ENCODE results near the gene SBDS. TPM values are rescaled to one million over a fixed set of nuclear protein-coding genes. Genes with fewer than 3 reads are reported as not detected.
"Not testable (repeated sequence)": the region's sequence is repeated elsewhere in the genome, so short reads cannot be mapped to it uniquely, and the experiment has no call there.

The SBDS gene
- total and polyA plus RNA-seq, 2 of the 4 experiments (the other 2 are of a cell fraction): 43.0 to 65.7 TPM

- H4K5ac ChIP-seq (ENCODE audit: low read depth, low read length); H2BK15ac ChIP-seq (ENCODE audit: low read depth, low read length); H3K36me3 ChIP-seq (ENCODE audit: control insufficient read depth, insufficient read depth, low read length); H3K9me3 ChIP-seq (ENCODE audit: control insufficient read depth, insufficient read depth, low read length); H3K4me1 ChIP-seq (ENCODE audit: control insufficient read depth, insufficient read depth, low read length); H4K20me1 ChIP-seq (ENCODE audit: insufficient read depth, low read length); H2BK120ac ChIP-seq (ENCODE audit: low read depth, low read length); H3K18ac ChIP-seq (ENCODE audit: low read depth, low read length); POLR2A ChIA-PET (ENCODE audit: unreplicated experiment); H2BK20ac ChIP-seq (ENCODE audit: low read depth, low read length); BruUV-seq (replicated peaks); H3K9me1 ChIP-seq (ENCODE audit: insufficient read depth, low read length); dilution Hi-C loops (cut with HindIII; ENCODE audit: low sequenced_read_pairs, unreplicated experiment); H3K56ac ChIP-seq (ENCODE audit: extremely low read depth, insufficient read depth, low read length); H3K27me3 ChIP-seq (ENCODE audit: control insufficient read depth, insufficient read depth, low read length); H2AK5ac ChIP-seq (ENCODE audit: low read depth, low read length); H3K23ac ChIP-seq (ENCODE audit: low read depth, low read length); H2AK9ac ChIP-seq (replicated peaks; ENCODE audit: low read depth, low read length, poor library complexity): not testable (repeated sequence)
- H3K4ac ChIP-seq (ENCODE audit: low read depth, low read length): peak within 1 kb of the TSS; percentile 50; the same call in 1 of the 2 replicates
- TF ChIP-seq MXI1 (IDR thresholded peaks at IDR 0.05; ENCODE audit: borderline replicate concordance, low read depth, low read length) (peak; percentile 60; the same call in 1 of the 2 replicates), MAZ (IDR thresholded peaks at IDR 0.05; ENCODE audit: borderline replicate concordance, low read depth, low read length) (peak; percentile 15; the same call in 1 of the 2 replicates), POLR2A (IDR thresholded peaks at IDR 0.05; ENCODE audit: low read depth, low read length) (peak; percentile 67; the same call in 1 of the 2 replicates)
- CTCF ChIA-PET: interaction anchor here (0.7 kb wide), 1 partner anchor 11 kb away, joined by 4 read pairs; no protein-coding TSS in a partner anchor
- H3K9ac ChIP-seq (ENCODE audit: low read depth, low read length): peak within 1 kb of the TSS; percentile 78
- 1% methylated on average over 15 of the region's 44 CpGs; no CpG with 5 or more reads in 1 of the 2 experiments for WGBS, 2 experiments (ENCODE audit: extremely low coverage in 2 of 2, insufficient read length in 1 of 2)
- intact Hi-C loops (cut with micrococcal nuclease) (loop anchor here (5.0 kb wide), 1 partner anchor 169 kb away; no protein-coding TSS in a partner anchor), in situ Hi-C loops (cut with MboI; ENCODE audit: low sequenced_read_pairs) (loop anchor here (25.0 kb wide), 1 partner anchor 434 kb away; no protein-coding TSS in a partner anchor)
- peak within 1 kb of the TSS; percentile 42 for H3K27ac ChIP-seq (ENCODE audit: insufficient read depth, low read length)
- peak within 1 kb of the TSS; percentile 73 for H3K4me2 ChIP-seq (ENCODE audit: low read depth, low read length)
- peak; percentile 91 for ATAC-seq (ENCODE audit: low read depth)
- peak within 1 kb of the TSS; percentile 75; the same call in 1 of the 2 replicates for H3K14ac ChIP-seq (replicated peaks; ENCODE audit: low read depth, low read length)
- H4K91ac ChIP-seq (ENCODE audit: insufficient read depth, low read depth, low read length): peak within 1 kb of the TSS; percentile 56; the same call in 1 of the 2 replicates
- H2BK5ac ChIP-seq (ENCODE audit: low read depth, low read length, poor library complexity, severe bottlenecking): peak within 1 kb of the TSS; percentile 41
- peak within 1 kb of the TSS; percentile 85 to 94 for H4K8ac ChIP-seq (ENCODE audit: low read depth in 2 of 2, low read length in 2 of 2)
- H3K4me3 ChIP-seq (ENCODE audit: insufficient read depth, low read depth, low read length): peak within 1 kb of the TSS; percentile 60
- peak within 1 kb of the TSS; percentile 95 for H2AFZ ChIP-seq (replicated peaks; ENCODE audit: low read length, poor library complexity)
- H3K79me1 ChIP-seq (ENCODE audit: low read depth in 1 of 2, low read length in 2 of 2): peaks cover 8 to 14% of the 10 kb centered on the region in 2 experiments
- DNase-seq: peak; percentile 96
These were observed 1.2 kb upstream of the SBDS start, which contains the start of gene TYW1 for GRCh38 chr7:66996444-66997191. TYW1 (plus strand) TSS chr7:66996833; CDS start chr7:66996979, 146 bp downstream.

Data from IMR-90 (cell line).